ENCODE results near the gene MBD3L2. TPM values are rescaled to one million over a fixed set of nuclear protein-coding genes. Genes with fewer than 3 reads are reported as not detected.
"Not testable (repeated sequence)": the region's sequence is repeated elsewhere in the genome, so short reads cannot be mapped to it uniquely, and the experiment has no call there.

Gene MBD3L2
- polyA plus RNA-seq (2013, experiment 1 of 2; ENCODE audit: insufficient read length) = not detected
- not detected for polyA plus RNA-seq (2013, experiment 2 of 2; ENCODE audit: insufficient read length)

- DNase-seq = not testable (repeated sequence)
Measured at GRCh38 chr19:7049021-7049420, at the start of gene MBD3L2. MBD3L2 (plus strand) TSS chr19:7049321; CDS start chr19:7049374, 53 bp downstream.

GRCh38 chr19:6999933-7000332 is 49.2 kb upstream of the MBD3L2 start:
- no peak for DNase-seq

- DNase-seq = no peak
Measured at GRCh38 chr19:7000333-7000732, 48.8 kb upstream of the MBD3L2 start.

- DNase-seq = no peak
Measured at GRCh38 chr19:7000816-7001215, 48.3 kb upstream of the MBD3L2 start.

- DNase-seq = no peak
Measured at GRCh38 chr19:7004313-7004931, 44.7 kb upstream of the MBD3L2 start.

- DNase-seq = no peak
Measured at GRCh38 chr19:7006135-7006704, 42.9 kb upstream of the MBD3L2 start.

GRCh38 chr19:7007859-7008258 is 41.3 kb upstream of the MBD3L2 start:
- no peak for DNase-seq

GRCh38 chr19:7010722-7011593 is 38.2 kb upstream of the MBD3L2 start:
- no peak for DNase-seq

GRCh38 chr19:7013678-7014077 is 35.4 kb upstream of the MBD3L2 start:
- DNase-seq = no peak

GRCh38 chr19:7018828-7019227 is 30.3 kb upstream of the MBD3L2 start:
- DNase-seq = no peak

GRCh38 chr19:7021331-7021730 is 27.8 kb upstream of the MBD3L2 start, which contains the start of gene MBD3L2B:
MBD3L2B (minus strand) TSS chr19:7021431; CDS start chr19:7021397, 34 bp downstream.
- DNase-seq = not testable (repeated sequence)

GRCh38 chr19:7028790-7029189 is 20.3 kb upstream of the MBD3L2 start:
- DNase-seq = not testable (repeated sequence)

- not testable (repeated sequence) for DNase-seq
Measured at GRCh38 chr19:7030278-7030677, 18.8 kb upstream of the MBD3L2 start, which contains the start of gene MBD3L5. MBD3L5 (plus strand) TSS chr19:7030578; CDS start chr19:7030612, 34 bp downstream.

GRCh38 chr19:7040079-7040478 is 9.0 kb upstream of the MBD3L2 start, which contains the start of gene MBD3L4:
MBD3L4 (minus strand) TSS chr19:7040179; CDS start chr19:7040144, 35 bp downstream.
- not testable (repeated sequence) for DNase-seq

- not testable (repeated sequence) for DNase-seq
Measured at GRCh38 chr19:7041563-7041962, 7.6 kb upstream of the MBD3L2 start.

- DNase-seq = not testable (repeated sequence)
Measured at GRCh38 chr19:7051421-7051820, 2.3 kb downstream of the MBD3L2 start.

GRCh38 chr19:7052896-7053295 is 3.8 kb downstream of the MBD3L2 start:
- not testable (repeated sequence) for DNase-seq

- not testable (repeated sequence) for DNase-seq
Measured at GRCh38 chr19:7054635-7055368, 5.7 kb downstream of the MBD3L2 start.

- DNase-seq = not testable (repeated sequence)
Measured at GRCh38 chr19:7055679-7056078, 6.6 kb downstream of the MBD3L2 start.

- DNase-seq = not testable (repeated sequence)
Measured at GRCh38 chr19:7056371-7056770, 7.2 kb downstream of the MBD3L2 start.

GRCh38 chr19:7058576-7058975 is 9.5 kb downstream of the MBD3L2 start, which contains the start of gene MBD3L3:
MBD3L3 (minus strand) TSS chr19:7058676; CDS start chr19:7058605, 71 bp downstream.
- DNase-seq = not testable (repeated sequence)

- DNase-seq = not testable (repeated sequence)
Measured at GRCh38 chr19:7059977-7060376, 10.9 kb downstream of the MBD3L2 start.

Measured in fibroblast of skin of abdomen (primary cell).